ENCODE data around the gene CALD1.

- TF ChIP-seq ZNF324 (tag by site-specific recombination; IDR thresholded peaks at IDR 0.05) (no peak), ZNF777 (tag by site-specific recombination; IDR thresholded peaks at IDR 0.05; ENCODE audit: borderline replicate concordance) (no peak), ZNF274 (IDR thresholded peaks at IDR 0.05; ENCODE audit: low read length) (no peak), ZNF274 (tag by site-specific recombination; IDR thresholded peaks at IDR 0.05; ENCODE audit: borderline replicate concordance) (no peak), ZNF174 (tag by site-specific recombination; IDR thresholded peaks at IDR 0.05) (no peak), ZNF677 (tag by site-specific recombination; IDR thresholded peaks at IDR 0.05) (no peak), ZNF658 (tag by site-specific recombination; IDR thresholded peaks at IDR 0.05) (no peak), ZNF140 (tag by site-specific recombination; IDR thresholded peaks at IDR 0.05) (no peak), ZNF175 (tag by site-specific recombination; IDR thresholded peaks at IDR 0.05) (no peak), MZF1 (tag by site-specific recombination; IDR thresholded peaks at IDR 0.05; ENCODE audit: borderline replicate concordance) (no peak), ZNF768 (tag by site-specific recombination; IDR thresholded peaks at IDR 0.05) (no peak)
- TF ChIP-seq, protein P1, sequence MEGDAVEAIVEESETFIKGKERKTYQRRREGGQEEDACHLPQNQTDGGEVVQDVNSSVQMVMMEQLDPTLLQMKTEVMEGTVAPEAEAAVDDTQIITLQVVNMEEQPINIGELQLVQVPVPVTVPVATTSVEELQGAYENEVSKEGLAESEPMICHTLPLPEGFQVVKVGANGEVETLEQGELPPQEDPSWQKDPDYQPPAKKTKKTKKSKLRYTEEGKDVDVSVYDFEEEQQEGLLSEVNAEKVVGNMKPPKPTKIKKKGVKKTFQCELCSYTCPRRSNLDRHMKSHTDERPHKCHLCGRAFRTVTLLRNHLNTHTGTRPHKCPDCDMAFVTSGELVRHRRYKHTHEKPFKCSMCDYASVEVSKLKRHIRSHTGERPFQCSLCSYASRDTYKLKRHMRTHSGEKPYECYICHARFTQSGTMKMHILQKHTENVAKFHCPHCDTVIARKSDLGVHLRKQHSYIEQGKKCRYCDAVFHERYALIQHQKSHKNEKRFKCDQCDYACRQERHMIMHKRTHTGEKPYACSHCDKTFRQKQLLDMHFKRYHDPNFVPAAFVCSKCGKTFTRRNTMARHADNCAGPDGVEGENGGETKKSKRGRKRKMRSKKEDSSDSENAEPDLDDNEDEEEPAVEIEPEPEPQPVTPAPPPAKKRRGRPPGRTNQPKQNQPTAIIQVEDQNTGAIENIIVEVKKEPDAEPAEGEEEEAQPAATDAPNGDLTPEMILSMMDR (tag by site-specific recombination; IDR thresholded peaks at IDR 0.05): no peak
These were observed 122.1 kb downstream of the CALD1 start for GRCh38 chr7:134901389-134902020.

Measured in HEK293 (cell line).